CD4-positive, alpha-beta T cell treated with Interferon alpha-2 for 1 hour (primary cell): ENCODE measurements around the gene ADCY9.

Source experiments
- DNase-seq, 2 donors: peaks; one replicate each; pipeline ENCODE4 v3.0.0-alpha.2; 2020 to 2022

The ADCY9 gene

DNA sequence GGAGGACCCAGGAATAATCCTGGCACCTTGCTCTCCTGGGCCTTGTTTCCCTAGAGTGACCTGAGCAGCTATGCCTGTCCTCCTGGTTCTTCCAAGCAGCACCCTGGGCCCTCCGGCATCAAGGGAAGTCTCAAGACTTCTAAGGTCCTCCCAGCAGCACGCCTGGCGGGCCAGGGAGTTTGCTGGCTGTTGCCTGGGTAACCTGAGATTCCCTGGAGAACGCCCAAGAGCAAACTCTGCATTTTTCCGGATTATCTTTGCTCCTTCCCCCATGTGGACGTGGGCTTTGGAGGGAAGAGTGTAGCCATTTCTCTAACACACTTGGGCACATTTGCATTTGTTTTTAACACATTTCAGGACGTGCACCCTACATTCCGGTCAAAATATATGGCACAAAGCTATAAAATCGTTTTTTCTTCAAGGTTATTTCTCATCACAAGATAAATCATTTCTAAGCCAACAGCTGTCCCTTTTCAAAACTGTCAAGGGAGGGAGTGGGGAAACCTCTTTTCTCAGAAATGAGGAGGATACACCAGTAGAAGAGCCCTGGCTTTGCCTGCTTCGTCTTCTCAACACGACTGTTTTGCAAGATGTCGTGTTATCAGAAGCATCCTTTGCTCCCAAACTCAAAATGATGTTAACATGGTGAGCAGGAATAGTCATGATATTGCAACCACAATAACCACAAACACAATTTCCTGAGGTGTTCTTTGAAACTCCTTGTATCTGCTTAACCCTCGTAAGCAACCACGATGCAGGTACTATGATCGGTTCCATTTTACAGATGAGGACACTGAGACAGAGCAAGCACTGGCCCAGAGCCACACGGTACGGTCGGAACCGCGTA is 116.5 kb downstream of the ADCY9 start:
- peak in 1 of 2 donors; percentile 10 for DNase-seq

DNA sequence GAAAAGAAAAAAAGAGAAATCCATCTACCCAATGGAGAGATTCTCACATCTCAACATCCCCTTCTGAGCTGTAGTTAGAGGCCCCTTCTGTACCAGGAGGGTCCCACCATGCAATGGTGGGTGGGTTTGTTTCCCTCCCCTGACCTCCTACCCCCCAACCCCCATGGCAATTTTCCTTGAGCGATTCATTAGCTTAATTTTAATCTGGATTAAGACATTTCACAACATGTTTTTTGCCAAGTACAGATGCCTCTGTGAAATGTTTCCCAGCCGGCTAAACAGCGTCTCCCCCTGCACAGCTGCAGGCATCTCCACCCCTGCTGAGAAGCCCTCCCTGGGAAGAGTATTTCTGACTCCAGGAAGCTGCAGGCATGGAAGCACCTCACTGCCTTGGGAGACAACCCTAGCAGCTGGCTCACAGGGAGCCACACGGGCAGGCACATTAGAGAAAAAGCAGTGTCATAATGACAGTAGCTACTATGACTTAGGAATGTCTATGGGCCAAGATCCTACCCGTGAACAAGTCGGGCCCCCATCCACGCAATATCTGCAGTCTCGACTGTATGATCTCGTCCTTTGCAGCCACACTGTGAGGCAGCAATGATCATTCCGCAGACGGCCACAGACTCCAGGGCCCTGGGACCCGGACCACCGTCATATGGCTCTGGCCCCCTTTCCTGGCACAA is 117.3 kb downstream of the ADCY9 start:
- DNase-seq = no peak

DNA sequence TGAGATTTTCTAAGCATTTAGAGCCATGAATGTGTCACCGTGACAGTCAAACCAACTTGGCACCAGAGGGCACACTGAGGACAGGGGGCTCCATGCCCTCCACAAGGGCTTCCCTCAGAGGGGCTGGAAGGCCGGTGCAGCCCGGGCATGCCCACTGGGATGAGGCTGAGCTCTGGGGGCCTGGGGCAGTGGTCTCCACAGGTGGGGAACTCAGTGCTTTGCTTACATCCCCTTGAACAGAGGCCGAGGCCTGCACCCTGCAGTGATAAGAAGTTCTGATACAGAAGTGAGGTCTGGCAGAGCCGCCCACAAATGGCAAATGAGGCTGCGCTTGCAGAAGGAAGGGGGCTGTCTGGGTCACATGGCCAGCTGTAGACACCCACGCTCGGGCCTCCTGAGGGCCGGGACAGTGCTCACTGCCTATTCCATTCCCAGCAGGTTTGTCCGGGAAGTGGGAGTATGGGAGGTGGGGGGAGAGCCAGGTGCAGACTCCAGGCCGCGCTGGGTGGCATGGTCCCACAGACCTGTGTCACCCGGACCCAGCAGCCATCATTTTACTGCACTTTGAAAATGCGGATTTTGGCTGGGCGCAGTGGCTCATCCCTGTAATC is 118.9 kb downstream of the ADCY9 start:
- no peak for DNase-seq

DNA sequence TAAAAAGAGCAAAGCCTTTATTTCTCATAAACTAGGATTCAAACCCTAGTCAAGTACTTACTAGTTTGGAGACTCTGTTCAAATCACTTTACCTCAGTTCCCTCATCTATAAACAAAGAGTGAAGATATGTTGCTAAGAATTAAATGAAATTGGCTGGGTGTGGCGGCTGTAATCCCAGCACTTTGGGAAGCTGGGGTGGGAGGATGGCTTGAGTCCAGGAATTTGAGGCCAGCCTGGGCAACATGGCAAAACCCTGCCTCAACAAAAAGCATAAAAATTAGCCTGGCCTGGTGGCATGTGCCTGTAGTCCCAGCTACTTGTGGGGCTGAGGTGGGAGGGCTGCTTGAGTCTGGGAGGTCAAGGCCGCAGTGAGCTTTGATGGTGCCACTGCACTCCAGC is 121.2 kb downstream of the ADCY9 start:
- no peak for DNase-seq

DNA sequence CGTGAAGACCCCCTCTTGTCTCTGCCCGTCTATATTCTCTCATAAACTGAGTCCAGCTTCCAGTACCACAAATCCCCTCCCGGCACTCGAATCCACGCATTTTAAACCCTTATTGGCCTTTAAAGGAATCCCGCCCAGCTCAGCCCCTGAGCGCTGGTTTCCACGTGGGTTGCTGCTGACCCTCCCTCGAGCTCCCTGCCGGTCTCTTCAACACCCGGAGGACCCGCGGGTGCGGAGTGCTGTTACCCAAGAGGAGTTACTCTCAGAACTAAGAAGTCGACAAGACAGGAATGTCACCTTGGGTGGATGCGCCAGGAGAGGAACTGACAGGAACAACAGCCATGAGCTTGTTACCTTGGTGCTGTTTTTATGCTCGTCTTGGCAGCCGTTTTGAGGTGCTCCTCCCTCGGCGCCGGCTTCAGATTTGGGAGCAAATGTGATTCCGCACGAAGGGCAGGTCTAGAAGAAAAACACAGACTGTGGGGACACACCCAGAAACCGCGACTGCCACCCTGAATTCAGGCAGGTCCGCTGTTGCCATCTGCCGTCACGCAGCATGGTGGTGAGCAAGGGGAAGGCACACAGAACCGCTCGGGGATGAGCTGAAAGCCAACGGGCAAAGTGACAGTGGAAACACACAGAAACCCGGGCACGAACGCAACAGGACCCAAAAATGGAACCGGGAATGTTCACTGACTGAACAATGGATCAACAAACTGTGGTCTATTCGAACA is 123.0 kb downstream of the ADCY9 start:
- DNase-seq = no peak

DNA sequence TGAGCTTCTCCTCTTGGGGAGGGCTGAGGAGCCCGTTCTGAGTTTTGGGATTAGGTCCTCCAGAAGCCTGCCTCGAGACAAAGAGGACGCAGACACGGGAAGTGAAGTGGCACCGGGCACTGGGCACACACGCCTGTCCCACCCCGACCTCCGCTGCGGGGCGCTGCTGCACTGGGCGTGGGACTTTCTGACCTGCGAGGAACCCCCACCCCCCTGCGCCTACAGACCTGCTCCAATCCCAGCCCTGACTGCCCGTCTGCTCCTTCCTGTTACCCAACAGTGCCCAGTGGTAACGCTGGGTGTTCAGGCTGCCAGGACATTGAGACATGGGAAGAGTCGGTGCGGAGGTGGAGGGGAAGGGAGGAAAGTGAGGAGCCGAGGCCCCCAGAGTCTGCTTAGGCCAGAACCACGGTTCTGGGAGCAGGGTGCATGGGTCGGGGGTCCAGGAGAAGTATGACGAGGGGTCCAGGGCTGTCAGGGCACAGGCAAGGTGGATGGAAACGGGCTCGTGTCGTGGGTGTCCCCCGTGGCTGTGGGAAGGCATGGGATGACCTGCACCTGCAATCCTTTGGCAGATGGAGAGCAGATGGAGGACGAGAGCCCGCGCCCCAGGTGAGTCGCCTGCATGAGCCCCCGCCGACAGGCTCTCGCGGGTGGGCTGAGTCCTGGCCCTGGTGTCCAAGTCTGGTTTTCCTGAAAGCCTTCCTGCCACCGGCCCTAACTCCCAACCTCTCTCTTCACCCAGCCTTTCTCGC is 123.8 kb downstream of the ADCY9 start:
- DNase-seq = no peak

DNA sequence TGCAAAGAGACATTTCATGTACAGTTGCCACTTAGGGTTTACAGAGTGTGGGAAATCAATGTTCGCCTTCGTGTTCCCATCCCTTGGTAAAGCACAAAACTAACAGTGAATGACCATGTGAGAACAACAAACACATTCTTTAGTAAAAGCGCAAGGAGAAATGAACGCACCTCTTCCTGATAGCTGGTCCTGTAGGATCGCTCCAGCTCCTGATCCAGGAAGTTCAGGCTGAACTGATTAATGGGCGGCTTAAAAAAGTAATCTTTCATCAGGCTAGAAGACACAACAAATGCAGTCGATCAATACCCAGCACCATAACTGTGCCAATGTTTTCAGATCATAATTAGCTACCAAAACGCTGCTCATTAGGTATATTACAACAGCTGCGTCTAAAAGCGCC is 127.4 kb downstream of the ADCY9 start:
- no peak for DNase-seq

DNA sequence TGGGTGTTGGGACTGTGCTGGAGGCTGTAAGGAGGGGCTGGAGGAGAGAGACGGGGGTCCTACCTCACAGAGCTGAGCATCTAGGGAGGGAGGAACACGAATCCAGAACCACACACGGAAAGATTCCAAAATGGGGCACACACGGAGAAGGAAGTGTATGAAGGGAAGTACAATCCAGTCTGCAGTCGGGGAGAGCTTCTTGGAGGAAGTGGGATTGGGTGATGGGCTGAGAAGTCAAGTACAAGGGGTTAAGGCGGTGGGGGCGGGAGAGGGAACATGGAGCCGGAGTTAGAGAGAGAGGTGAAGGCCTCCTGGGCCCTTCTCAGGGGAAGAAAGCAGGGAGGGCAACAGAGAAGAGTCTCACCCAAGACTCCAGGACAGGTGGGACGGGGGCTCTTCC is 128.2 kb downstream of the ADCY9 start:
- DNase-seq = no peak

DNA sequence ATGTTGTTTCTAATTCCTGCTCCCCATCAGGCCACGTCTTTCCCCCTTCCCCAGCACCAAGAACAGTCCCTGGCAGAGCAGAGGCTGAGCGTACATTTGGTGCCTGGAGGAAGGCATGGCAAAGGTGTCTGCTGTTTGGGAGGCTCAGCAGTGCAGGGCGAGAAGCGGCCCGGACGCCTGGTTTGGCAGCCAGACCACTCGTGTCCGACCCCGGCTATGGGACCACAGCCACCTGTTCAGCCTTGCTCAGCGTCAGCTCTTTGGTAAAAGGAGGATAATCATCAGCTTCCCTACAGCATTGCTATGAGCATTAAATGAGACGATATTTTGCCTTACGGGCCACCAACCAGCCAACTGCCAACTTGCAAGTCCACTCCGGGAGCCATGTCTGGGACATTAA is 129.0 kb downstream of the ADCY9 start:
- DNase-seq = no peak

DNA sequence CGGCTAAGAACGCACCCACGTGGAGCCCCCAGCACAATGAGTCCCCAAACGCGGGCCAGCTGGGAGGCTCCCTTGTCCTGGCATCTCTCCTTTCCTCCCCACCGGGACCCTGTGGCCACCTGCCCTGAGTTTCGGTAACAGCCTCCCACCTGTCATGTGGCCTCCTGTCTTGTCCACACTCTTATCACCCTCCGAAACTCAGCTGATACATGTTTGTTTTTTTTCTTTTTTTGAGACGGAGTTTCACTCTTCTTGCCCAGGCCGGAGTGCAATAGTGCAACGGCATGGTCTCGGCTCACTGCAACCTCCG is 130.1 kb downstream of the ADCY9 start:
- DNase-seq = no peak

DNA sequence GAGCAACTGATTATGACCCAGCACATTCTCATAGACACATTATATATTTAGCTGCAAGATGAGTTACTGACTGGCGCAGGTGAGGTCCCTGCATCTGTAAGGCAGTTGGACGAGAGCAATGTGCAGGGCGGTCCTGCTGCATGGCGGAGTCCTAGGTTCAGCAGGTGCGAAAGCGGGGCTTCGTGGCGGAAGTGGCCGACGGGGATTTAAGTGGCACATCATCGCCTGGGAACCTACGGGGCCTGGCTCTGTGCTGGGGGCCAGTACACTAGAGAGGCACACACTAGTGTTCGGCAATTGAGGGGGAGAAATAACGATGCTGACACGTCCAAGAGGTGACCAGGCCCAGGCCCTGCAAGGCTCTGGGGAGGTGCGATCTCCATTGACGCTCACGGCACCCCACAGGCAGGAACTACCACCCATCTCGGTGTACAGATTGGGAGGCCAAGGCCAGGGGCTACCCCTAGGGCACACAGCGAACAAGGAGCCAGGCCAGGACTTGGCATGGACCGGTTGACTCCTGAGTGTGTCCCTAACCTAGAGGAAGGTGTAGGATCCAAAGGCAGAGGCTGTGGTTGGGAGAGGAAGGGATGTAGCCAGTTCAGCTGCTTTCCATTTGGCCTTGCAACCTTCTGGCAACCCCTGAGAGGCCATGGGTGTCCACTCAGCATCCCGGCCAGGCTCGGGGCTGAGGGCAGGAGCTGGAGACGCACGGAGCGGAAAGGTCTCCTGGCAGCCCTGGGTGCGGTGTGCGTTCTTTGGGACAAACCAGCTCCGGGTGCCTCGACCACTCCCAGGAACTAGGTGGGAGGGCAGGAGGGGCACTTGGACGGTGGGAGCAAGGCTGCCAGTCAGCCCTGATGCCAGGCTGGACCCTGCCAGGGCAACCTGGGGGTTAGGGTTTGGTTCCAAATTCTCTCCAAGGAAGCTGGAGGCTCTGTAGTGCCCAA is 131.9 kb downstream of the ADCY9 start:
- no peak for DNase-seq

DNA sequence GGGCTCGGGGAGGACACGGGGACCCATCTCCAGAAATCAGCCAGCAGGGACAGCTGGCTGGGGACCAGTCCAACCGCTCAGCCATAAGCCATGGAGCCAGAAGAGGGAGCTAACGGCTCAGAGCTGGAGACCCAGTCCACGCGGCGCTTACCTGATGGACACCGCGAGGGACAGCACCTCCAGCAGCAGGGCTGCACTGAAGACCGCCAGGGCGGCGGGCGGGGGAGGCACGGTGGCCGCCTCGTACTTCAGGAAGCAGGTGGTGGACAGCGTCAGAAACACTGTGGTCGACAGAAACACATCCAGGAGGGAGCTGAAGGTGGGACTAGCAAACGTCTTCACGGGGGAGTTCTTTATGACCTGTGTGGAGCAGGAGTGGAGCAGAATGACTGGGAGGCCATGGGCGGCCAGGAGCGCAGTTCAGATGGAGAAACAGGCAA is 133.1 kb downstream of the ADCY9 start:
- peak; percentile 48 to 60 for DNase-seq

DNA sequence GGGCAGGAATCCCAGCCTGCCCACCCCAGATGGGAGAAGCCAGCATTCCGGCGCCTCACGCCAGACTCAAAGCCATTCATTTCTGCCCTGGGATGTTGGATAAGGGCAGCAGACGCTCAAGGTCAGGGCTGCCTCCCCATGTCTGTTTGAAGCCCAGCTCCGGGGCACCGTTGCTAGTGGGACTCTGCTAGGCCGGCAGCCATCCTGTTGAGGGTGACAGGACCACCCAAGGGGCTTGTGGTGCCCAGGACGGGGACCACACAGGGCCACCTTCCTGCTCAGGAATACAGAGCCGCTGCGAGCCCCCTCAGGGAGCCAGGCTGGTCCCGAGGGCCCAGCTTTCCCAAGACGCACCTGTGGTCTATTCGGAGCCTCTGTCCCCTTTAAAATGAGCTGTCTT is 134.0 kb downstream of the ADCY9 start:
- DNase-seq = no peak

DNA sequence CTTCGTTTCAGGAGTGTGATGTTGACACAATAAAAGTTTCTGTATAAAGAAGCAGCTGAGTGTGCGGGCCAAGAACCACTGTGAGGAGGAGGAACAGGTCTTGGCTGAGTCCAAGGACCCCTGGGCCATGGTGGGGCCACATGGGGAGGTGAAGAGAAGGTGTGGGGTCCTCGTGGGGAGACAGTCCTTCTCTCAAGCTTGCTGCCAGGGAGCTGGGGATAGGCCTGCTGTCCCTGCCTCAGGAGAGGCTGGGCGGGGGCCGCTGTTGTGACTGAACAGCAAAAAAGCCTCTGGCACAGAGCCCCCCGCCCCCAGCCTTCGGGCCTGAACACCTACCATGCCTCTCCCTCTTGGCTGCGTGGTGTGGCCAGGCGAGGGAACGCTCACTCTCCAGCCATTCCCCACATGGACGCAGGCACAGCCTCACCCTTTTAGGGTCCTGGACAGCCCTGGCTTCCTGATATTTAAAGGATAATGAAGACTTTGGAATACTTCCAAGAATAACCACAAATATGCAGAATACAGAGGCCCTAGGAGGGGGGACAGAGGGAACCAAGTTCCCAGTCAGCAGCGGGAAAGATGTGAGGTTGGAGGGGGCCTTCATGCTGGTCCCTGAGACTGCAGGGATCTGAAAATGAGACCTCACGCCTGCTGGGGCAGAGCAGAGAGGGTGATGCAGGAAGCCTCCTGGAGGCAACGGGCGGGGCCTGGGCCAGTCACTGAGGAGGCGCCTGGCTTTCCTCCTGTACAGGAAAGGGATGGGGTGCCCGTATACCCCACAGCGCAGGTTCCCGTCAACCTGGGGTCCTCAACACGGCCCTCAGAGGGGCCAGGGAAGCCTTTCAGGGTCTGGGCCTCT is 135.8 kb downstream of the ADCY9 start:
- DNase-seq = no peak

DNA sequence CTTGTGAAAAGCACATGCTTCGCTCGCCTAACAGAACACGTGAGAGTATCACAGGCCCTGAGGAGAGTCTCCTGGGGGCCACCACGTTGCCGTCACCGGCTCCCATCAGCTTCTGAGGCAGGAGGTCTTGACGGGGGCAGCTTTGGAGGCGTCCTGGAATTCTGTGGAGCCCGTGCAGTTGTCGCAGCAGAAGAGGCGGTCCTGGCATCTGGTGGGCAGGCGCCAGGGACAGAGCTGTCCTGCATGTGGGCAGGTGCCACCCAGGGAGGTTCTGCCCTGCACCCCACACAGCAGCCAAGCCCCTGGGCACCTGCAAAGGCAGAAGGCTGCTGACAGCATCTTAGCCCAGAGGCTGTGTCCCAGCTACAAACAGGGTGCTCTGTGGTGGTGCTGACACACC is 136.7 kb downstream of the ADCY9 start:
- no peak for DNase-seq

DNA sequence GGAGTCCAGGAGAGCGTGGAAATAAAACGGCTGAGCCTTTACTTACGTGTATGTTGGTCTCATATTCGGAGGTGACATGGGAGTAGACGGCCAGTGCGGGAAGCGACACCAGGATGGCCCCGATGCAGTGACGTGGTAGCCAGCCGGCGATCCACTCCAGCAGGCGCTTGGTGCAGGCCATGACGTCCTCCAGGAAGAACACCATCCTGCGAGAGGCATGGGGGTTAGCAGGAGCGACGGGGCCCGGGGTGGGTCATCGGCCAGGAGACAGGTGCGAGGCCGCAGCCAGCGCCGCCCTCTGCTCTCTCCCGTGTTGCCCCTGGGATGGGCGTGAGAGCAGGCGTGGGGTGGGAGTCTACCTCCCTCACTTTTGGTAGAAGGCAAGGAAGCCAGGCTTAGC is 137.2 kb downstream of the ADCY9 start:
- no peak for DNase-seq

DNA sequence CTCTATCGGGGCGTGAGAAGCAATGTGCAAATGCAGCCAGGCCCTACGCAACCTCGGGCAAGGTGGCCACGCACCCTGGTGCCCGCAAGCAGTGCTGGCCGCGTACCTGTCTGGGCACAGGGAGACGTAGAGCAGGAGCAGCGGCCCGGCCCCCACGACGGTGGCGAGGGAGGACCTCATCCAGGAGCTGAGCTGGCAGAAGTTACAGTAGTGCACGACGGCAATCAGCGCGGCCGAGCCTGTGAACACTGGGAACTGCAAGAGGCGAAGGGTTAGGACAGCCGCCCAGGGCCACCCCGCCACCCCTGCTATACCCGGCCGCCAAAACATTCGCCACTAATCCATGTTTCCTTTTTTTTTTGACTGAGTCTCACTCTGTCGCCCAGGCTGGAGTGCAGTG is 138.9 kb downstream of the ADCY9 start:
- DNase-seq = no peak

DNA sequence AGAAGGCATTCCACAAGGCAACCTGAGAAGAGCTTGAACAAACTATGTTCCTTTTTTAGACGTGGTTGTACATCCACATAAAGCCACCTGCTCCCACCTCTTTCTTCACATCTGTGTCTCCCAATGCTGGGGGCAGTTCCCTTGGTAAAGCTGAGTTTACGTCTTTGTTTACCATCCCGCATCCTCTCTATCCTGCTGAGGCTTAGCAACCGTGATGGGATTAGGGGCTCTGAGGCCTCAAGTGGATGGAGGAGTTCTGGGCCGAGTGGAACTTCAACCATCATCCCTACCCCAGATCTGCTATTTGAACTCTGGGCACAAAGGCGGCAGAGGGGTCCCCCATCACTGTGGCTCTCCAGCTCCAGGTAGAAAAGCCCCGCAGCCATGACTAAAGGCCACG is 141.5 kb downstream of the ADCY9 start:
- no peak for DNase-seq

DNA sequence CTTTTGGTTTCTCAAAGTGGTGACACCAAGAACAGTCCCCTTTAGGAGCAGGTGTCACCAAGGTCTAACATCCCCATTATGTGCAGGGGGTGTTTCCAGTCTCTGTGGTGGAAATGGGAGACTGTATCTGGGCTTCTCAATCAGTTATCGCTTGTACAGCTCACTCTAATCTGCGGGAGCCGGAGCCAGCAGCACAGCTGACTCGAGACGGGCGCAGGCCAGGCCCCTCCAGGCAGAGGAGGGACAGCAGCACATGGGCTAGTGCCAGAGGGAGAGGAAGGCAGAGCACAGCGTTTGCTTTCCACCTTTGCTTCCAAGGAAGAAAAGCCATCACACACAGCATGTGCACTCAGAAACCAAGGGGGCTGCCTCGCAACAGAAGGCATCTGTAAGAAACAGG is 144.5 kb downstream of the ADCY9 start:
- no peak for DNase-seq

DNA sequence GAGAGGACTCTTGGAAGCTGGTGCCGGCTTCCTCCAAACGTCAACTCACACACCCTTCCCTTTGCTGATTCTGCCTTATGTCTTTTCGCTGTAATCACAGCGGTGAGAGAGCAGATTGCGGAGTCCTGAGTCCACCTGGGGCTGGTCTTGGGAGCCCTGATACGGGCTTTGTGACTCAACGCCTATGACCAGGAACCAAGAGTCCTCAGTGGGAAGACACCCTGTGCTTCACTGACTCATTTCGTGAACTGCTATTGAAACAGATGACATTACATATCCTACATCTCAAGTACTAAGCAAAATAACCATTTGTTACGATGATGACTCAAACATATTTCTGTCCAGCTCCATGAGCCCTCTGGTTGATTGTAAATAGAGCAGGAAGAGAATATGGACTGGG is 145.0 kb downstream of the ADCY9 start:
- DNase-seq = no peak

DNA sequence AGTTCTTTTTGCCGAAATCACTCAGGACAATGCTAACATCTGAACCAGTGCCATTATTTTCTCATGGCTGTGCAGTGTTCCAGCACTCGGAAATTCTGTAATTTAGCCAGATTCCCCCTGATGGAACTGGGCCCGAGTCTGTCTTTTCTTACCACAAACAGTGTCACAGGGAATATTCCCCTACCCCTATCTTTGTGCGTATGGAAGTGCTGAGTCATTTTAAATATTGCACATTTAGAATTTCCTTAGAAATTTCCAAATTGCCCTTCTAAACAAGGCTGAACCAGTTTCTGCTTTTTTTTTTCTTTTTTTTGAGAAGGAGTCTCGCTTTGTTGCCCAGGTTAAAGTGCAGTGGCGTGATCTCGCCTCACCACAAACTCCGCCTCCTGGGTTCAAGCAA is 147.7 kb downstream of the ADCY9 start:
- DNase-seq = no peak
